ENCODE data around the gene LSS. TPM values are rescaled to one million over a fixed set of nuclear protein-coding genes. Genes with fewer than 3 reads are reported as not detected.

LSS gene
- total and polyA plus RNA-seq, 2 of the 8 experiments (the other 6 are each of a cell fraction or from before 2014, with no cell fraction given), result 96.1 to 123 TPM

DNA sequence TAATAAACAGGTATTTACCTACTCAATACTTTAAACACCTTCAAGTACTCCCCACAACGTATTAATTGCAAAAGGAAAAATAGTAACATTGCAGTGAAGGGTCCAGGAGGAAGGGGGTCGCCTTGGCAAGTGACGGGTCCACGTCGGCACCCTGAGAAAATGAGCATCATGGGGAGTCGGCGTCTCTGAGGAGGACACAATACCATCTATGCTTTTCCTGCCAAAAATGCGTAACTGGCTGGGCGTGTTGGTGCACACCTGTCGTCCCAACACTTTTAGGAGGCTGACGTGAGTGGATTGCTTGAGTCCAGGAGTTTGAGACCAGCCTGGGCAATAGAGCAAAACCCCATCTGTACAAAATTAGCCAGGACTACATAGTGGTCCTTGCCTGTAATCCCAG, 80.5 kb downstream of the LSS start (continued):
- TF ChIP-seq GABPA (IDR thresholded peaks at IDR 0.05; ENCODE audit: borderline replicate concordance, insufficient read depth, low read length), result no peak
- TF ChIP-seq TEAD4 (IDR thresholded peaks at IDR 0.05; ENCODE audit: low read depth, low read length), result no peak
- TF ChIP-seq SP2 (IDR thresholded peaks at IDR 0.05; ENCODE audit: low read length), result no peak
- TF ChIP-seq YY1 (IDR thresholded peaks at IDR 0.05; ENCODE audit: low read depth, low read length), result no peak
- TF ChIP-seq NANOG (IDR thresholded peaks at IDR 0.05; ENCODE audit: insufficient read depth, low read depth, low read length, poor library complexity, severe bottlenecking), result no peak

All from H1 (cell line).